B cell (primary cell): ENCODE data around the gene RGL3. TPM values are rescaled to one million over a fixed set of nuclear protein-coding genes. Genes with fewer than 3 reads are reported as not detected.

Experiments
- ATAC-seq: fragments of 200-7000 bp; cut with Tn5 transposase; one replicate; pipeline ENCODE4 v1.10.0; 2021; ENCODE audit warnings: low read depth, mild to moderate bottlenecking, moderate number of reproducible peaks, moderate library complexity
- CTCF ChIA-PET: fragments of 350-600 bp; sonication (Branson Sonifier 250); formaldehyde crosslinking; loops from one replicate; lab custom pipeline; 2021; ENCODE audit warnings: antibody characterized with exemption, inconsistent platforms; lab: Charles Lee
- POLR2A ChIA-PET: fragments of 350-600 bp; sonication (Branson Sonifier 250); formaldehyde crosslinking; loops from one replicate; lab custom pipeline; 2021; ENCODE audit warnings: antibody characterized with exemption; lab: Charles Lee
- DNase-seq: peaks from one replicate; pipeline ENCODE4 v3.0.0; 2013
- H2AFZ ChIP-seq: 2 replicates; pipeline ENCODE4 v1.6.1; 2012; ENCODE audit warnings: mild to moderate bottlenecking, low read depth, low read length; ENCODE audit not compliant: insufficient read depth, poor library complexity, severe bottlenecking
- H3K27ac ChIP-seq, 2 donors: 1 replicate in 1 of 2; 2 replicates in 1 of 2; pipeline ENCODE4 v1.5.1; 2012 to 2013; ENCODE audit warnings: low read length in 2 of 2, mild to moderate bottlenecking in 2 of 2, moderate library complexity in 1 of 2
- H3K27me3 ChIP-seq, 4 experiments: fragments of 200-600 bp in 1 of 4; sonication (generic) in 1 of 4; replicated peaks in 1 of 4; 1 replicate in 2 of 4; 2 replicates in 2 of 4; pipeline versions ENCODE4 v1.6.1 to v1.7.0; 2013 to 2016; ENCODE audit warnings: low read length in 3 of 4, mild to moderate bottlenecking in 2 of 4, mixed read lengths in 1 of 4, moderate library complexity in 1 of 4; ENCODE audit not compliant: insufficient read depth in 4 of 4, control insufficient read depth in 3 of 4; ENCODE audit errors: control extremely low read depth in 1 of 4
- H3K36me3 ChIP-seq, 2 experiments: replicated peaks in 1 of 2; 1 replicate in 1 of 2; 2 replicates in 1 of 2; pipeline versions ENCODE4 v1.6.1 to v1.7.1; 2013; ENCODE audit warnings: low read length in 1 of 2; ENCODE audit not compliant: insufficient read depth in 2 of 2, control insufficient read depth in 1 of 2; ENCODE audit errors: control extremely low read depth in 1 of 2, extremely low read depth in 1 of 2
- H3K4me1 ChIP-seq, 2 donors: fragments of 200-600 bp in 1 of 2; sonication (generic) in 1 of 2; 1 replicate in 1 of 2; 2 replicates in 1 of 2; pipeline versions ENCODE4 v1.5.1 to v1.6.1; 2013 to 2017; ENCODE audit warnings: low read length in 2 of 2; ENCODE audit not compliant: control insufficient read depth in 2 of 2, insufficient read depth in 2 of 2
- H3K4me2 ChIP-seq: replicated peaks from 2 replicates; pipeline ENCODE3; 2012; ENCODE audit warnings: mild to moderate bottlenecking, low read depth, low read length; ENCODE audit not compliant: poor library complexity, severe bottlenecking
- H3K4me3 ChIP-seq, 5 experiments: fragments of 200-600 bp in 1 of 5; sonication (generic) in 1 of 5; 1 replicate in 3 of 5; 2 replicates in 2 of 5; pipeline versions ENCODE4 v1.5.1 to v1.7.0; 2011 to 2016; ENCODE audit warnings: low read length in 4 of 5, mild to moderate bottlenecking in 4 of 5, low read depth in 2 of 5, control low read depth in 1 of 5, moderate library complexity in 1 of 5; ENCODE audit not compliant: insufficient read depth in 1 of 5; ENCODE audit errors: control extremely low read depth in 1 of 5, extremely low read depth in 1 of 5
- H3K79me2 ChIP-seq: fragments of 200-600 bp; sonication (generic); one replicate; pipeline ENCODE4 v1.6.0; 2016; ENCODE audit warnings: low read length; ENCODE audit not compliant: control insufficient read depth, insufficient read depth
- H3K9ac ChIP-seq: fragments of 200-600 bp; sonication (generic); 2 replicates; pipeline ENCODE4 v1.6.1; 2017; ENCODE audit warnings: mild to moderate bottlenecking, low read length, moderate library complexity
- H3K9me3 ChIP-seq, 3 donors: one replicate each; pipeline versions ENCODE4 v1.6.1 to v1.7.1; 2013; ENCODE audit warnings: low read length in 2 of 3; ENCODE audit not compliant: control insufficient read depth in 2 of 3, insufficient read depth in 1 of 3; ENCODE audit errors: control extremely low read depth in 1 of 3
- H4K20me1 ChIP-seq: 2 replicates; pipeline ENCODE4 v1.6.0; 2012; ENCODE audit warnings: mild to moderate bottlenecking, low read length; ENCODE audit not compliant: insufficient read depth, control insufficient read depth, poor library complexity, severe bottlenecking
- H3K27ac Mint-ChIP-seq: one replicate; pipeline ENCODE4 v1.8.0; 2021; ENCODE audit warnings: mixed read lengths
- H3K27me3 Mint-ChIP-seq: one replicate; pipeline ENCODE4 v1.8.0; 2021; ENCODE audit warnings: mixed read lengths
- H3K4me1 Mint-ChIP-seq: one replicate; pipeline ENCODE4 v1.8.0; 2021; ENCODE audit warnings: mixed read lengths
- H3K4me3 Mint-ChIP-seq: one replicate; pipeline ENCODE4 v1.8.0; 2021; ENCODE audit warnings: mixed read lengths
- H3K9me3 Mint-ChIP-seq: one replicate; pipeline ENCODE4 v1.8.0; 2022; ENCODE audit warnings: mixed read lengths; ENCODE audit not compliant: insufficient read depth
- CTCF ChIP-seq: fragments of 200-600 bp; IDR thresholded peaks from one replicate; pipeline ENCODE4 v1.8.0; 2022; ENCODE audit warnings: antibody characterized with exemption, mild to moderate bottlenecking
- EZH2 ChIP-seq: IDR thresholded peaks from 2 replicates; pipeline ENCODE4 v1.6.1; 2012; ENCODE audit warnings: borderline replicate concordance, low read depth, mild to moderate bottlenecking, moderate library complexity, low read length; ENCODE audit not compliant: insufficient read depth, poor library complexity, severe bottlenecking
- WGBS: methylation state at CpG from one replicate; pipeline ENCODE4 v1.1.5; 2013; ENCODE audit warnings: missing lambda C conversion rate; ENCODE audit not compliant: insufficient coverage; 5-methylcytosine and 5-hydroxymethylcytosine counted together
- intact Hi-C: fragments of 100-400 bp; cut with micrococcal nuclease; formaldehyde crosslinking; loops from one replicate; pipeline ENCODE4 v1.10.0; 2022
- polyA plus RNA-seq: library from polyadenylated mRNA; depleted of rRNA; stranded (reverse); fragments of >200 nt; gene quantifications from 2 replicates; pipeline ENCODE4 v1.2.3, GENCODE V29; 2012
- total RNA-seq, 2 donors: library from RNA; stranded (reverse); fragments of 120-200 nt in 1 of 2; gene quantifications; 1 replicate in 1 of 2; 2 replicates in 1 of 2; pipeline versions ENCODE4 v1.2.3 to v1.2.4, GENCODE V29; 2013 to 2022

Gene RGL3
- total and polyA plus RNA-seq, 2 donors (not counting 1 experiment from before 2014, with no cell fraction given) = 0.54 to 2.8 TPM

GRCh38 chr19:11452620-11453310, 33.7 kb upstream of the RGL3 start:
- peaks cover 8% of the 10 kb centered on the region for H3K4me1 Mint-ChIP-seq
- Histone ChIP-seq H3K9ac (no peak overlapping the region), H3K79me2 (no peaks in the 10 kb centered on the region), H4K20me1 (no peaks in the 10 kb centered on the region), H3K36me3 (peaks cover 0 to 25% of the 10 kb centered on the region in 2 experiments), H3K4me2 (no peak overlapping the region), H3K27ac (no peak overlapping the region), H2AFZ (no peak overlapping the region), H3K27me3 (peaks cover 0 to under 1% (median 0%) of the 10 kb centered on the region in 4 experiments), H3K4me3 (no peak overlapping the region), H3K9me3 (no peaks in the 10 kb centered on the region), H3K4me1 (peaks cover 0 to 5% of the 10 kb centered on the region in 2 donors)
- CTCF ChIA-PET = interaction anchor here (0.6 to 1.4 kb wide), 7 partner anchors 10 to 141 kb away, joined by 3 to 6 read pairs (median 4); partner anchors contain the start of gene SWSAP1
- H3K9me3 Mint-ChIP-seq = no peaks in the 10 kb centered on the region
- POLR2A ChIA-PET = no interaction called here
- no peak overlapping the region for H3K27ac Mint-ChIP-seq
- H3K27me3 Mint-ChIP-seq = no peaks in the 10 kb centered on the region
- TF ChIP-seq EZH2 (no peak), CTCF (no peak)
- no peak for ATAC-seq
- 88% methylated on average over 32 of the region's 33 CpGs for WGBS
- DNase-seq = no peak
- intact Hi-C loops = no loop called here
- peak overlapping the region; percentile 49 for H3K4me3 Mint-ChIP-seq
